Liver (tissue), 3 donors: Measurements from ENCODE around the gene SYNJ1.

Experiments
- GABPA ChIP-seq, 2 donors: IDR thresholded peaks in 1 of 2; conservative IDR thresholded peaks in 1 of 2; 2 replicates each; pipeline ENCODE4 v1.6.1; 2016; ENCODE audit warnings: antibody characterized with exemption in 2 of 2, mild to moderate bottlenecking in 1 of 2, moderate library complexity in 1 of 2
- RAD21 ChIP-seq, 2 donors: IDR thresholded peaks; 2 replicates each; pipeline ENCODE4 v1.6.1; 2016; ENCODE audit warnings: antibody characterized with exemption in 2 of 2, mild to moderate bottlenecking in 2 of 2
- SP1 ChIP-seq: IDR thresholded peaks from 2 replicates; pipeline ENCODE4 v1.6.1; 2018; ENCODE audit warnings: antibody characterized with exemption, mild to moderate bottlenecking
- TF ChIP-seq, protein P1 (sequence below): fragments of 150-350 bp; IDR thresholded peaks from 2 replicates; pipeline ENCODE4 v1.5.1; 2017; ENCODE audit warnings: improper control_type of control experiment, low read depth, low read length; ENCODE audit not compliant: missing input control
- TF ChIP-seq, protein P2 (sequence below): IDR thresholded peaks from 2 replicates; pipeline ENCODE4 v1.6.1; 2016; ENCODE audit warnings: antibody characterized with exemption
- donor health status: healthy.
- donor health status: healthy.

DNA sequence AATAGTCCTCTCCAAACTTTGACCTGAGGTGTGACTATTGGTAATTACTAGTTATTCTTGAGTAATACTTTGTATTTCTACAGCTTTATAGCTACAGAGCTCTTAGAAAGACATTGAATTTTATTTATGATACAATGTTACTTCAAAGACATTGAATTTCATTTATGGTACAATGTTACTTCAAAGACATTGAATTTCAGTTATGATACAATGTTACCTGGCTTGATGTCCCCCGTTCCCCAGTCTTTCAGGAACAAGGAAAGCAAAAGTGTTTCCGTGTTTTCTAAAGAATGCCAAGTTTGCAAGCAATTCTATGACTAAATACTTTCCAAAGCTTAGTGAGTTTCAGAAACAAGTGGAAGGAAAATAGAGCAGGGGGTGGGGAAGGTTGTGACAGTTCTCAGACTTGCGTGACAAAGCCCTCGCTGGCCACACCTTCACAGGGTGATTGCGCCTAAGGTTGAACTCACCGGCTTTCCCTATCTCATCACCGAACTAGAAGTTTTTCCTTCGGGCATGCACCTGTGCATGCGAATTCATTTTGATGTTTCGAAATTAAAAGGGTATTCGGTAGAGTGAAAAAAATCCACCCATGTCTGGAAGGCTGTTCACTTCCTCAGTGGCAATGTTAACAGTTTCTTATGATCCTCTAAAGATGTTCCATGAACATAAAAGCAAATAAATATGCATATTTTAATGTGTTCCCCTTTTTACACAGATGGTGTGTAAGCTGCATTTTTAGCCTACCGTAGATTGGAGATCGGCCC is 44.7 kb upstream of the SYNJ1 start:
- TF ChIP-seq, protein P1, sequence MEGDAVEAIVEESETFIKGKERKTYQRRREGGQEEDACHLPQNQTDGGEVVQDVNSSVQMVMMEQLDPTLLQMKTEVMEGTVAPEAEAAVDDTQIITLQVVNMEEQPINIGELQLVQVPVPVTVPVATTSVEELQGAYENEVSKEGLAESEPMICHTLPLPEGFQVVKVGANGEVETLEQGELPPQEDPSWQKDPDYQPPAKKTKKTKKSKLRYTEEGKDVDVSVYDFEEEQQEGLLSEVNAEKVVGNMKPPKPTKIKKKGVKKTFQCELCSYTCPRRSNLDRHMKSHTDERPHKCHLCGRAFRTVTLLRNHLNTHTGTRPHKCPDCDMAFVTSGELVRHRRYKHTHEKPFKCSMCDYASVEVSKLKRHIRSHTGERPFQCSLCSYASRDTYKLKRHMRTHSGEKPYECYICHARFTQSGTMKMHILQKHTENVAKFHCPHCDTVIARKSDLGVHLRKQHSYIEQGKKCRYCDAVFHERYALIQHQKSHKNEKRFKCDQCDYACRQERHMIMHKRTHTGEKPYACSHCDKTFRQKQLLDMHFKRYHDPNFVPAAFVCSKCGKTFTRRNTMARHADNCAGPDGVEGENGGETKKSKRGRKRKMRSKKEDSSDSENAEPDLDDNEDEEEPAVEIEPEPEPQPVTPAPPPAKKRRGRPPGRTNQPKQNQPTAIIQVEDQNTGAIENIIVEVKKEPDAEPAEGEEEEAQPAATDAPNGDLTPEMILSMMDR, result no peak
- TF ChIP-seq, protein P2, sequence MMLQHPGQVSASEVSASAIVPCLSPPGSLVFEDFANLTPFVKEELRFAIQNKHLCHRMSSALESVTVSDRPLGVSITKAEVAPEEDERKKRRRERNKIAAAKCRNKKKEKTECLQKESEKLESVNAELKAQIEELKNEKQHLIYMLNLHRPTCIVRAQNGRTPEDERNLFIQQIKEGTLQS, result no peak
- TF ChIP-seq RAD21 (IDR thresholded peaks at IDR 0.05) (no peak), SP1 (no peak), GABPA (IDR thresholded peaks at IDR 0.05 in 1 of 2, conservative IDR thresholded peaks at IDR 0.05 in 1 of 2) (no peak)
